NOMO-1 treated with dmso at 0.1 percent for 144 hours (cell line): ENCODE measurements around the gene FPR3.
A peak's percentile ranks its signal among the peaks of the same experiment; 100 is the strongest.
"Not testable (repeated sequence)": the region's sequence is repeated elsewhere in the genome, so short reads cannot be mapped to it uniquely, and the experiment has no call there.

ENCODE experiments used
- DNase-seq: peaks from one replicate; lab custom pipeline; 2025; ENCODE audit not compliant: unreplicated experiment; lab: John Stamatoyannopoulos, UW

FPR3 gene

DNA sequence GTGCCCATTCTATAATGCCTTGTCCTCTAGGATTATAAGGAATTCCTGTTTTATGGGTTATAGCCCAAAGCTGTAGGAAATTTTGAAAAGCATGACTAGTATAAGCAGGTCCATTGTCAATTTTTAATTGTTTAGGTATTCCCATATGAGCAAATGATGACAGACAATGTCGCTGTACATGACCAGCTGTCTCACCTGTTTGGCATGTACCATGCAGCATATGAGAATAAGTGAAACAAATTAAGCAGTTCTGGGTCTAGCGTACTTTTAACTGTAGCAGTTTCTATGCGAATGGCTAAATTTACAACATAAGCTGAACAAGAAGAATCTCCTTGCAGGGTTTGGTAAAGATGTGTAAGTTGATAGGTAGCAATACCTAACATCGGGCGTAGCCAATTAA, 11.6 kb downstream of the FPR3 start:
- not testable (repeated sequence) for DNase-seq

DNA sequence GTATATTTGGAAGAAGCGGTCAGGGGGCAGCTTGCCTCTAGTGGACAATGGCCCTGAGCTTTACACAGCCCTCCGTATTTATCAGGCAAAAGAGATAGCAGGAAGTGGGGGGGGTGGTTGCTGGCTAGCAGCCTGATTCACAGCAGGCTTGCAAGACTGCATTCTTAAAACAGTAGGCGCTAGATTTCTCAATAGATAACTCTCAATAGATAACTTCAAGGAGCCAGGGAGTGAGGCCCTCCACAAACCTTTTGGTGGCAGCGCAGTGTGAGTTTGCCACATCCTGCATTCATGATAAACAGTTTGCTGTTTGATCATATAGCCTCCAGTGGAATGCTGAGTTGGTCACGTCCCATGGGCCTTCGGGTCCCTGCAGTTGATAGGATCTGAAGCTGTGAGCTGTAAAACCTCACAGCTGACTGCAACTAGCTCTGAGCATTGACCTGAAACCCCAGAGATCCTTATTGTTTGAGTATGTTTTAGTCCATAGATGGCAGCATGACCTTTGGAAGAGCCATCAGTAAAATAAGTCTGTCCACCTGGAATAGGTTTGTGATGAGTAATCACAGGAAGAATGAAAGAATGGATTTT, 12.2 kb downstream of the FPR3 start:
- peak; percentile 11 for DNase-seq

DNA sequence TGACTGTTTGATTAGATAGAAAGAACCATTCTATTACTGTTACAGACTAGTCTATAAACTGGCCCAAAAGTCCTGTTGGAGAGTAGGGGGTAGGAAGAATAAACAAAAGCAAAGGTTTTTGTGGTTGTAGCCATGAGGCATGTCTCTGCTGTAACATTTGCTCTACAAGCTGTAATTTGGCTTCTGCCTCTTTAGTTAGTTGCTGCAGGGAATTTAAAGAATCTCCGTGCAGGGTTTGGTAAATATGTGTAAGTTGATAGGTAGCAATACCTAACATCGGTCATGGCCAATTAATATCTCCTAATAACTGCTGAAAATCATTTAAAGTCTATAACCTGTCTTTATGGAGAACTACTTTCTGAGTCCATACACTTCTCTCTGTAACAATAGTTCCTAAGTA, 13.0 kb downstream of the FPR3 start:
- DNase-seq, result no peak

DNA sequence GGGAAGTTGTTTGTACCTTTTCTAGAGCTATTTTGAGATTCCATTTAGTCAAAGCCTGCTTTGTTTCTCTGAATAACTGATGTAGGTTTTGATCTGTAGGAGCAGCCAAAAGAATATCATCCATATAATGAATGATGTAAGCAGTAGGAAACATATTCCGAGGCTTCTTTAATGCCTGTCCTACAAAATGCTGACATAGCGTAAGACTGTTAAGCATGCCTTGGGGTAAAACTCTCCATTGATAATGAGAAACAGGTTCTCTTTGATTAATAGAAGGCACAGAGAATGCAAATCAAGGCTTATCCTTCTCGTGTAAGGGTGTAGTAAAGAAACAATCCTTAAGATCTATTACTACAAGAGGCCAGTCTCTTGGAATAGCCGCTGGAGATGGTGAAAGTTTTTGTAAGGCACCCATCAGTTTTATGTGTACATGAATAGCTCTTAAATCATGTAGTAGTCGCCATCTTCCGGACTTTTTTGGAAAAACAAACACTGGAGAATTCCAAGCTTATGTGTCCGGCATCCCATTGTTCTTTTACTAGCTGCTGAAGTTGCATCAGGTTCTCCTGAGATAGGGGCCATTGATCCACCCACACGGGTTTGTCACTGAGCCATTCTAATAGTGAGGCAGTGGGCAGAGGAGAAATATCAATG, 13.5 kb downstream of the FPR3 start:
- DNase-seq, result no peak

DNA sequence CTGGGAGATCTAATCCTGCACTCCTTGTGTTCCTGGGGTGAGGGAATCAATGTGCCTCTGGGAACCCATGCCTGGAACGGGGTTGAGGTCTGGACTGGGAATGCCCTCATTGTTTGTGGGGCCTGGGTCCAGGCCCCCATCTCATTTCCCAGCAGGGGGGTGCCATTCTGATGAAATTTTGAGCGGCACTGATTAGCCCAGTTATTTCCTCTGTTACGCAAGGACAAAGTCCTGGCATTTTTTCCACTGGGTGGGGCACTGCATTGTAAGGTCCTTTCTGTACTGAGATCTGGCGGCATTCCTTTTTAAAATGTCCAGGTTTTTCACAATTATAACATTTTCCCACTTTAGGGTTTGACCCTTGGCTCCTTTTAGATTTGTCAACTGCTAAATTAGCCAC, 14.8 kb downstream of the FPR3 start:
- no peak for DNase-seq

DNA sequence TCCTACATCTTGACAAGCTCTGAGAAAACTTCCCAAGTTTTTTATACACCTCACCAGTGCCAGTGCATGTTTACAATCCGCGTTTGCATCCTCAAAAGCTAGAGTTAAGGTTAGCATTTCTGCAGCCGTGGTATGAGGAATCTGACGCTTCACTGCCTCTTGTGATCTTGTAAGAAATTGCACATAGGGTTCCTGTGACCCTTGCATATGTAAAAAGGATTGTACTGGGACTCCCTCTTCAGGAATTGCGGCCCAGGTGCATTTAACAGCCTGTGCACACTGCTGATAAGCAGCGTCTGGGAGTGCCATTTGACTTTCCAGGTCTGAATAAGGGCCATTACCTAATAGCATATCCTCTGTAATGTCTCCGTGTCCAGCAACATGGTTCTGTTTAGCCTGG, 15.3 kb downstream of the FPR3 start:
- DNase-seq, result no peak

DNA sequence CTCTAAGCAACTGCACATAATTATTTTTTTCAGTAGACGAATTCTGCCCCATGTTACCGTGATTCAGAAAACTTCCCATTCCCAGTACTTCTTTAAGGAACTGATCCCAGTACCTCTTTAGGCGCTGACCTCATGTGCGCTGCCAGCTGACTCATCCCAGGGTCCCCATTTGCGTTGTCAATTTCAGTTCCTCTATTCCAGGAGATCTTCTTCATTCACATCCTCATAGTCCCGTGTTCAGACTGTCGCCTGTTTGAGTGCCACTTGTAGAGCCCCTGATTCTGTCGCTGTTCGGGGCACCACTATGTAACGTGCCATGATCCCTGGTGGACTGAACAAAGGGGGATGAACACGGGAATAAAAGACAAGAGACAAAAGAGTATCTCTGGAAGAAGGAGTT, 16.4 kb downstream of the FPR3 start:
- DNase-seq, result peak; percentile 82

DNA sequence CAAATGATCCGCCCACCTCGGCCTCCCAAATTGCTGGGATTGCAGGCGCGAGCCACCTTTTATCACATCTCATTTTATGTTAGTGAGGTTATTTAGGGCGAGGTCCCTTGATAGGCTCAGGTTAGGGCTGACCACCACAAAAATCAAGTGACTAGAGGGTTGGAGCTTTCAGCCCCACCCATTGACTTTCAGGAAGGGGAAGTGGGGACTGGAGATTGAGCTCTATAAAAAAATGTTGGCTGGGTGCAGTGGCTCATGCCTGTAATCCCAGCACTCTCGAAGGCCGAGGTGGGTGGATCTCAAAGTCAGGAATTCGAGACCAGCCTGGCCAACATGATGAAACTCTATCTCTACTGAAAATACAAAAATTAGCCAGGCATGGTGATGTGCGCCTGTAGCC, 20.1 kb downstream of the FPR3 start:
- DNase-seq, result peak; percentile 35

DNA sequence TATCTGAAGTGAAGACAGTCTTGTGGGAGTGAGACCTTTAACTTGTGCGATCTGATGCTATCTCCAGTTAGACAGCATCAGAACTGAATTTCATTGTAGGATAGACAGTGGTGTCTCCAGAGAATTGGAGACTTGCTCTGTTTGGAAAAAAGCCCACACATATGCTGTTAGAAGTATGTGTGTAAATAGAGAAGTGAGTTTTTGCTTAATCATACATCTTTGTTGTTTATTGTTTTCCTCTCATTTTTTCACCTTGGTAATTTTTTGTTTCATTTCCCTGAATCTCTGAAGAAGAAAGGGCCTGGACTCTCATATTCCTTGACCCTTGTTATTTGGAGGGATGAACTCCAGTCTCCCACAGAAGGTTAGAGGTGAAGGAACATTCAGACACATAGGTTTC, 21.8 kb downstream of the FPR3 start:
- DNase-seq, result no peak

DNA sequence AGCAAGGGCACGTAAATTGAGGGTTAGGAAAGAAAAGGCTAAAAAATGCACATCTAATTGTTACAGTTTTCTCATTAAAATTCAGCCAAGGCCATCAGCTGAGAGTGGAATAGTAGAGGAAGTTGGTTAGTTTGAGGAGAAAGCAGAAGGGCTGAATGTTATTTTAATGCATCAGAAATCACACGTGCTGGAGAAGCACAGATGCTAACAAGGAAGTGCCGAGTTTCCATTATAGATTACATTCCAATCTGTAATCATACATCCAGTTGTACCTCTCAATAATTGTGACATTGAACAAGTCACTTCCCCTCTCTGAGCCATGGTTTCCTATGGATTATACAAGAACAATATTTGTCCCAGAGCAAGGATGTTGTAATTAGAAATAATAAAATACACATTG, 25.1 kb downstream of the FPR3 start:
- peak; percentile 30 for DNase-seq

DNA sequence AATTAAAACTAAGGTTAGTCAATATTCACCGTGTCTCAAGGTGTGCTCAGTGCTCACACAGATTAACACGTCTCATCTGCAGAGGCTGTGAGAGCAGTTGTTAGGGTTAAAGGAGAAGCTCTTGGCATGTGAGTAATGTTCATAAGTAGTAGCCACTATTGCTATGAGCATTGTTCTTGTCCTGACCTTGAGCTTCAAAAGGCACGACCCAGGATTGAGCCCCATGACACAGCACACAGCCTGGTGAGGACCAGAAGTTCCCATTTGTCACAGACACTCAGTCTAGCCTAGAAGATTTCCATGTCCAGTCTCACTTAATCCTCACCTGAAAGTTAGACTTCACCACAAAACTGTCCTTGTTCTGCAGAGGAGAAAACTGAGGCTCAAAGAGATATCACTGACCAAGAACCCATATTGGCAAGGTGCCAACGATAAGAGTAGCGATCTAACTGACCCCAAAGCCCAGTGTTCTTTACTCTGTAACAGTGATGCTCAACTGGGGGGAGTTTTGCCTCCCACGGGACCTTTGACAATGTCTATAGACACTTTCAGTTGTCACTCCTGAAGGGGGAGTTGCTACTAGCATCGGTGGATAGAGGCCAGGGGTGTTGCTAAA, 26.0 kb downstream of the FPR3 start:
- DNase-seq, result no peak

DNA sequence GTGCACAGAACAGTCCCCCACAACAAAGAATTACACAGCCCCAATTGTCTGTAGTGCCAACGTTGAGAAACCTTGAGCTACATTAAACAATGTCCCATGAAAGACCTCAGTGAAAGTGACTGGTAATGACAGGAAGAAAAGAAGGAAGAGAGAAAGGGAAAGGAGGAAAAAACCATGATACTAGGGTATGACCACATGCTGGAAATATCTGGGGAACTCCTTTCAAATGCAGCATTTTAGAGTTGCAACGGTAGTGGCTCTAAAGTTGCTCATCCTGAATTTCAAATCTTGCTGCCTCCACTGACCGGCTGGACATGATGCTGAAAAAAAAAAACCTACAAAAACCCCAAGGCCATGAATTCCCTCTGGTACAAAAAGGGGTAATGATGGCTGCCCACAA, 26.5 kb downstream of the FPR3 start:
- no peak for DNase-seq

DNA sequence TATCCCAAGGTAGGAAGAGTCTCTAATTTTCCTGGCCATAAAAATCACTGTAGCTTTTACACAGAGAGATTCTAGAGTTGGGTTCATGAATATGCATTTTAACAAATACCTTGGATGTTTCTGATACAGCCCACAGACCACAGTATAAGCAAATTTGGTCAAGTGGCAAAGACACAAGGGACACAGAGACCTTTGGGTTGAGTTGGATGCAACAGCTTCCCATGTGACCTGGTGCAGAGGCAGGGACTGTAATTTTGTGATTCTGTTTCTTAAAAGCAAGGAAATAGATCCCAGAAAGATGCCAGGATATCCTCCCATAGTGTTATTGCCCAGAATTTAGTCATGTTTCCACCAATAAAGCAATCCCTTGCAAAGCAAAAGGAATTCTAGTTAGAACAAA, 27.0 kb downstream of the FPR3 start:
- no peak for DNase-seq

DNA sequence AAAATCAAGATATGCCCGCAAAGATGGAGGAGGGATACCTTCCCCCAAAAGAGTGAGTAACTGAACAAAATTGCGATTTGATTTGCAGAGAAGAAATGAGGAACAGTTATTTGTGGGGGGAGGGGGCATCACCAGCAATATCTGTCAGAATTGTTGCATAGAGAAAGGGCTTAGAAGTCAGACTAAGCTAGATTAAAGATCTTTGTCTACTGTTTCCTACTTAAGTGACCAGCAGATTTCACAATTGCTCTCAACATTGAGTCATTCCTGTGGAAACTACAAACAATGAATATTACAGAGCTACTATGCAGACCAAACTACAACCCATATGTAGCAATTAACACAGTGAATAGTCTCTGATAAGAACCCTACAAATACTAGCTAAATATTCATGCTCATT, 27.4 kb downstream of the FPR3 start:
- DNase-seq, result peak; percentile 59

DNA sequence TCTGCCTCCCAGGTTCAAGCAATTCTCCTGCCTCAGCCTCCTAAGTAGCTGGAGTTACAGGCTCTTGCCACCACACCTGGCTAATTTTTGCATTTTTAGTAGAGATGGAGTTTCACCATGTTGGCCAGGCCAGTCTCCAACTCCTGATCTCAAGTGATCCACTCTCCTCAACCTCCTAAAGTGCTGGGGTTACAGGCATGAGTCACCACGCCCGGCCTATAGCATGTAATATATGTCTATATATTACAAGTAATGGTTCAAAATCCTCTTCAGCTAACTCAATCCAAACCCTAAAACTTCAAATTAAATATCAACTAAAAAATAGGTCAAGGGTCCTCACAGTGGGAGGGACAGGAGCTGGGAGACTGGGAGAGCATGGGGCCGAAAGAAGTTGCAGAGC, 28.0 kb downstream of the FPR3 start:
- DNase-seq, result no peak

DNA sequence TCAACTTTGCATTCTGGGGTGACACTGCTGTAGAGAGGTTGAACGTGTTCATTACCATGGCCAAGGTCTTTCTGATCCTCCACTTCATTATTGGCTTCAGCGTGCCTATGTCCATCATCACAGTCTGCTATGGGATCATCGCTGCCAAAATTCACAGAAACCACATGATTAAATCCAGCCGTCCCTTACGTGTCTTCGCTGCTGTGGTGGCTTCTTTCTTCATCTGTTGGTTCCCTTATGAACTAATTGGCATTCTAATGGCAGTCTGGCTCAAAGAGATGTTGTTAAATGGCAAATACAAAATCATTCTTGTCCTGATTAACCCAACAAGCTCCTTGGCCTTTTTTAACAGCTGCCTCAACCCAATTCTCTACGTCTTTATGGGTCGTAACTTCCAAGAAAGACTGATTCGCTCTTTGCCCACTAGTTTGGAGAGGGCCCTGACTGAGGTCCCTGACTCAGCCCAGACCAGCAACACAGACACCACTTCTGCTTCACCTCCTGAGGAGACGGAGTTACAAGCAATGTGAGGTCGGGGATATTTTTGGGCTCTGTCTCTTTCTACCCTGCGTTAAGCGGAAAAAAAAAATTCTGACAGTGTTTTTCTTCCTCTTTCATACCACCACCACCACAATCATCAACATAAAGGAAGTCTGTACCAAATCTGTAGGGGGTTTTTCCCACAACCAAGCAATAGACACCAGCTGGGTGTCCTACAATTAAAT, 29.5 kb downstream of the FPR3 start:
- peak; percentile 93 for DNase-seq

DNA sequence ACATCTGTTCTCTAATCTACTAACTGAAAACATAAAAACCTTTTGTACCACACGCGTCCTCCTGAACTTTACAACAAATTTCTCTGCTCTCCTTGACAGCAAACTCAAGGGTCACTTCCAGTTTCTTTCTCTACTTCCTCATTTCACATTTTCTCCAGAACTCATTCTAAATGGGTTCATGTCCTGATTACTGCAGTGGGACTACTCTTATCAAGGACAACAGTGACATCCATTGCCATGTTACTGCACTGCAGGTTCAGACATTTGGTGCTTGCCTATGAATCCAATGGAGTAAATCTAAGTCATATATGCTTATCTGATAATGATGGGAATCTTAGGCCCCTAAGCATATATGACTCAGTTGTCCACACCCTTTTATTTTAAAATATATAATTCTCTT, 35.3 kb downstream of the FPR3 start:
- DNase-seq, result peak; percentile 91

DNA sequence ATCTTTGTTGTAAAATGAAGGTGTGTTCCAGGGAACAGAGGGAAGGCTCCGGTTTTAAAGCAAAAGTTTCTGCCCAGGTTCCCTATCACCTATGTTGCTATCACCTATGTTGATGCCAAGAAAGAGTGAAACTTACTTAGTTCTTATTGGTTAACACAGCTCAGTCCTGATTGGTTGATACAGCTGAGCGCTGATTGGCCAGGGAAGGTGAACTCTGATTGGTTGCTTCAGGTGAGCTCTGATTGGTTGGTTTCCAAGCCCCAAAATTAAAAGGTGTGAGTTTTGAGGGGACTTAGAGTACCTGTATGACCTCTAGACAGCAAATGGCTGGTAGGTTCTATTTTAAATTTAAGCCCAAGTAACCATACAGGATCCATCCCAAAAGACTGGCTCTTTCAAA, 42.2 kb downstream of the FPR3 start:
- DNase-seq, result no peak

DNA sequence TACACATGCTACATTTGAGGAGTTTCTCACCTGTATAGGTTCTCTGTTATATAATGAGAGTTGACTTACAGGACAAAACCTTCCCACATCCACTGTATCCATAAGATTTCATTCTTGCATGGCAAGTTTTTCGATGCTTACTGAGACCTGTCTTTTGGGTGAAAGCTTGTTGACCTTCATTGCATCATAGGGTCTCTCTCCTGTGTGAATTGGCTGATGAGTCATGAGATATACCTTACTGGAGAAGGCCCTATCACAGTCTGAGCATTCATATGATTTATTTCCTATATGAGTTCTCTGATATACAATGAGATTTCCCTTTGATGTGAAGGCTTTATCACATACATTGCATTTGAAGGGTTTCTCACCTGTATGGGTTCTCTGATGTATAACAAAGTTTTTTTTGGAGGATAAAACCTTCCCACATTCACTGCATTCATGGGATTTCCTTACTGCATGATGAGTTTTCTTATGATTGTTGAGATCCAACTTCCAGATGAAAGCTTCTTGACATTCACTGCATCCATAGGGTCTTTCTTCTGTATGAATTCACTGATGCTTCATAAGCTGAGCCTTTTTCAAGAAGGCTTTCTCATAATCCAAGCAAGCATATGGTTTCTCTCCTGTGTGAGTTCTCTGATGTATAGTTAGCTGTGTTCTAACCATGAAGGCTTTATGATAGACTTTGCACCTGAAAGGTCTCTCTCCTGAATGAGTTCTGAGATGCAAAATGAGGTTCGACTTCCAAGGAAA, 67.1 kb downstream of the FPR3 start:
- DNase-seq, result no peak

DNA sequence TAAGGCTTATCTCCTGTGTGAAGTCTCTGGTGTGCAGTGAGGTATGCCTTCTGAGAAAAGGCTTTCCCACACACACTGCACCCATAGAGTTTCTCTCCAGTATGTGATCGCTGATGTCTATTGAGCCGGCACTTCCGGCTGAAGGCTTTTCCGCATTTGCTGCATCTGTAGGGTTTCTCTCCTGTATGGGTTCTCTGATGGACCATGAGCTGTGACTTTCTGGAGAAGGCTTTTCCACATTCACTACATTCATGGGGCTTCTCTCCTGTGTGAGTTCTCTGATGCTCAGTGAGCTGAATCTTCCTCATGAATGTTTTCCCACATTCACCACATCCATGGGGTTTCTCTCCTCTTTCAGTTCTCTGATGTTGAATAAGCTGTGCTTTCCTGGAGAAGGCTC, 78.1 kb downstream of the FPR3 start:
- DNase-seq, result no peak
